HG03097 (cell line): Measurements from ENCODE around the gene LRRC34.

Experiments
- ATAC-seq: cut with Tn5 transposase; IDR thresholded peaks from one replicate; pipeline ENCODE4 v1.9.1; 2021; ENCODE audit not compliant: unreplicated experiment, low FRiP score

The LRRC34 gene

GRCh38 chr3:169815590-169816150 is 3.0 kb upstream of the LRRC34 start:
- no peak for ATAC-seq

- ATAC-seq: peak; percentile 89
These were observed 1.2 kb upstream of the LRRC34 start for GRCh38 chr3:169813757-169814517.

DNA sequence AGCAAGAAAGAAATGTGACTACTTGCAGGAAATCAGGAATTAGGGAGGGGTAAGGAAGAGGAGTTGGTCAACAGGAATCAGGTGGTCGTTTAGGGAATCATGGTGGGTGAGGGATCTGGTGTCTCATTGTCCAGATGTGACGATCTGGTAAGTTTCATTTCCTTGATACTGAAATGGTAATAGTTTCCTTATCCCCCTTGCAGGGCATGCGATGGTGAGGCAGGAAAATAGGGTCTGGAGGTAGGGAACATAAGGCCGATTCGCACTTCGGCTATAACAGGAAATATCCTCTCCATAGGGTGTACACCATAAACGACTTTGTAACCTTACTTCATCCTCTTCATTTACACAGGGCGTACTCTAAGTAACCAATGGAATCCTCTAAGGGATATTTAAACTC is 574 bp upstream of the LRRC34 start:
- ATAC-seq: no peak

- no peak for ATAC-seq
These were observed 923 bp downstream of the LRRC34 start for GRCh38 chr3:169811631-169812331.

DNA sequence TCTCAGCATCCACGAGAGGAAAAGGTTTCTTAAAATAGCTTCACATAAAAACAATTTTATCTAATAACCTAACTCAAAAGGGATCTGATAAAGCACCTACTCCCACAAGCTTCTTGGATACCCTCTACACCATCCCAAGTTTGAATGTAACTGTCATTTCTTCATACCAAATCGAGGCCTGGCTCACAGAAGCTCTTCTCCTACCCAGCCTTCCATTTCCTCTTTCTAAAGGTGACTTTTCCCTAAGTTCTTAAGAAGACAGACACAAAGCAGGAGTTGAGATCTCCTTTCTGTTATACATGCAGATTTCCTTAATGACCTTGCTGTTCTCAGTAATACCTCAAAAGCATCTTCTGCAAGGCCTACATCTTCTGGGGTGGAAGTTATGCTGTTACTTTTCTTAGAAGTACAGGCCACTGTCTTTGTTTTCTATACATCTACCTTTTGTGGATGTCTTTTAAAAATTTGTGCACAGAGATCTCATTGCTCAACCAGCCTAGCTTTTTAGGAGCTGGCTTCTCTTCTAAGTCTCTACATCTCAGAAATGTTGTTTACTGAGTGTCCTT is 3.4 kb downstream of the LRRC34 start:
- no peak for ATAC-seq

DNA sequence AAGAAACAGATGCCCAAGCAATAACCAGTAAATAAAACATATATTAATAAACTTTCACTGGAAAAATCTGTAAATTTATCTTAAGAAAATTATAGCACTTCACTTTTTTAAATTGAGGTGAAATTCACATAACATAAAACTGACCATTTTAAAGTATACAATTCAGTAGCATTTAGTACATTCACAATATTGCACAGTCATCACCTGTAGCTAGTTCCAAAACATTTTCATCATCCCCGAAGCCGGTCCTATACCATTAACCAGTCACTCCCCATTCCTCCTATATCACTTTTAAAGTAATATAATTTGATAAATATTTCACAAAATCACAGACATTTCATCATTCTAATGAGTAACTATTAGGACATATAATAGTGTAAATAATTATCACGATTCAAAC is 8.0 kb downstream of the LRRC34 start:
- no peak for ATAC-seq

GRCh38 chr3:169792359-169792758 is 20.3 kb downstream of the LRRC34 start:
- ATAC-seq: no peak

GRCh38 chr3:169790687-169791429 is 21.8 kb downstream of the LRRC34 start:
- ATAC-seq: no peak

GRCh38 chr3:169790219-169790618 is 22.5 kb downstream of the LRRC34 start:
- ATAC-seq: no peak

GRCh38 chr3:169787791-169788190 is 24.9 kb downstream of the LRRC34 start:
- no peak for ATAC-seq

- ATAC-seq: no peak
These were observed 25.6 kb downstream of the LRRC34 start for GRCh38 chr3:169787120-169787519.

DNA sequence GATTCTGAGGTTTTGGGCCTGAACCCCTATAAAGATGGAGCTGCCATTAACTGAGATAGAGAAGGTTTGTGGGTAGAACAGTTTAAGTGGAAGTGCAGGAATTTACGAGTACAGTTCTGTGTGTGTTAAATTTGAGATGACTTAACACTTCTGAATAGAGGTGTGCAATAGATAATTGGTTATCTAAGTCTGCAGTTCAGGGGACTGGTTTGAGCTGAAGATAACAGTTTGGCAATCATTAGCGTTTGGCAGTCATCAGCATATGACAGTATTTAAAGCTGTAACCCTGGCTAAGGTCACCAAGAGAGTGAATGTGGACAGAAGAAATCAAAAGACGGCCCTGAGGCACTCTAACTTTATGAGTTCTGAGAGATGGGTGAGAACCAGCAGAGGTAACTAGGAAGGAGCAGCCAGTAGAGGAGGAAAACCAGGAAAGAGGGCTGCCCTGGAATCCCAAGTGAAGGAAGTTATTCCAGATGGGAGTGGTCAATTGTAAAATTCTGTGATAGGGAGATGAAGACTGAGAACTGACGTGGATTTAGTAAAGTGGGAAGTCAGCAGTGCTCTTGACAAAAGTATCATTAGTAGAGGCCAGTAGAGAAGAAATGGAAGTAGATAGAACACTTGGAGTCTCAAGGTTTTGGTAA is 31.4 kb downstream of the LRRC34 start:
- no peak for ATAC-seq

DNA sequence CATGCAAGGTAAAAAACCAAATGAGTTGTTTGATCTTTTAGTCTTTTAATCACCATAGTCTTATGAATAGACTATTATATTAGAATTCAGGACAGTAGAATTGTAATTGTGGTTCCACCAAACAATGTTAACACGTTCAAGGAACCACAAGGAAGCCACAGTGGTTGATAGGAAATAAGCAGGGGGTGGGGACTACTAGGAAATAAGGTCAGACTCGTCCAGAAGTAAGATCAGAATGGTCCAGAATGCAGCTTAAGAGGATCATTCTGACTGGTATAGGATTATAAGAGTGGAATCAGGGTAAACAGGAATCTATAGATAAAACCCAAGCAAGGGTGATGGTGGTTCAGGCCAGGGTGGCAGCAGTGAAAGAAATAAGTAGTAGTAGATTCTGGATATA is 32.0 kb downstream of the LRRC34 start:
- ATAC-seq: no peak

GRCh38 chr3:169777822-169778221 is 34.9 kb downstream of the LRRC34 start:
- no peak for ATAC-seq

GRCh38 chr3:169774186-169774585 is 38.5 kb downstream of the LRRC34 start:
- no peak for ATAC-seq

- peak; percentile 82 for ATAC-seq
These were observed 39.5 kb downstream of the LRRC34 start, which contains the start of gene MYNN for GRCh38 chr3:169772897-169773816. Gene MYNN (plus strand): TSS chr3:169773396. CDS start chr3:169774296, 900 bp downstream.

DNA sequence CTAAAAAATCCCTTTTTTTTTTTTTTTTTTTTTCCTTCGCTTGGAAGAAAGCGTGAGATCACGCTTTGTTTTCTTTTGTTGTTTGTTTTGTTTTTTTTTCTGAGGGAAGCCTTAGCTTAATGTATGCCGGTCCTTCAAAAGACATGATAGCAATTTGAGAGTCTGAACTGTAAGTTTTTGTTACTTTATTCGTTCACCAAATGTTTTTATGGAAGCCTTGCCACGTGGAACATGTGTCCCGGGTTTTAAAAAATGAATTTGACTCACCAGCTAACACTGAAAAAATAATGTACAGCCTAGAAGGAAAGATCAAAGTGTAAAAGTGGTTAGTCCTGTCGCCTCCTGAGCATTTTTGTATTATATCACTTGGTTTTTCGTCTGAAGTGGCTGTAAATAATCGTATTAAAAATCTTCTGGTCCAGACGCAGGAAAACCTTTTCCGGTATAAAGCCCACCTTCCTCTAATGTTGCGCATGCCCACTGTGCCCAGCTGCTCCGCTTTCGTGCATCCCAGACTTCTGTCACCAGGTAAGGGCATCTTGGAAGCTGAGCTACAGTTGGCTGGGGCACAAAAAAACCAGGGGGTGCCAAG is 40.3 kb downstream of the LRRC34 start:
- ATAC-seq: no peak

GRCh38 chr3:169771497-169772304 is 41.0 kb downstream of the LRRC34 start:
- no peak for ATAC-seq
